Coronary artery (tissue), 2 donors: Measurements from ENCODE around the gene ZNF80.

Experiments
- DNase-seq: peaks from one replicate; pipeline ENCODE4 v3.0.0-alpha.2; 2017; ENCODE audit warnings: low spot score
- H3K27ac ChIP-seq, 2 donors: fragments of 200-600 bp; sonication (generic); one replicate each; pipeline ENCODE4 v1.5.1; 2016 to 2019
- H3K4me3 ChIP-seq: fragments of 200-600 bp; sonication (generic); 2 replicates; pipeline ENCODE4 v1.5.1; 2016; ENCODE audit warnings: mild to moderate bottlenecking, moderate library complexity
- CTCF ChIP-seq: fragments of 200-600 bp; sonication (generic); IDR thresholded peaks from one replicate; pipeline ENCODE4 v1.5.1; 2019; ENCODE audit warnings: antibody characterized with exemption

The ZNF80 gene

GRCh38 chr3:114234745-114235144 is 2.6 kb downstream of the ZNF80 start:
- TF ChIP-seq CTCF = no peak
- no peak overlapping the region for H3K4me3 ChIP-seq
- H3K27ac ChIP-seq = no peak overlapping the region
- no peak for DNase-seq

- Histone ChIP-seq H3K4me3 (no peak overlapping the region), H3K27ac (no peak overlapping the region)
- no peak for DNase-seq
- TF ChIP-seq CTCF = no peak
Measured at GRCh38 chr3:114231616-114232015, 5.8 kb downstream of the ZNF80 start.

GRCh38 chr3:114227076-114227475 is 10.3 kb downstream of the ZNF80 start:
- Histone ChIP-seq H3K4me3 (no peak overlapping the region), H3K27ac (no peak overlapping the region)
- DNase-seq = no peak
- no peak for TF ChIP-seq CTCF

GRCh38 chr3:114226313-114226712 is 11.1 kb downstream of the ZNF80 start:
- H3K4me3 ChIP-seq = no peak overlapping the region
- no peak overlapping the region for H3K27ac ChIP-seq
- no peak for TF ChIP-seq CTCF
- DNase-seq = no peak

- H3K27ac ChIP-seq = no peak overlapping the region
- TF ChIP-seq CTCF = no peak
Measured at GRCh38 chr3:114223143-114223542, 14.2 kb downstream of the ZNF80 start.

GRCh38 chr3:114221881-114222264 is 15.5 kb downstream of the ZNF80 start:
- Histone ChIP-seq H3K27ac (no peak overlapping the region), H3K4me3 (no peak overlapping the region)
- DNase-seq = no peak
- TF ChIP-seq CTCF = no peak

More at GRCh38 chr3:114223143-114223542, 14.2 kb downstream of the ZNF80 start:
- DNase-seq = no peak
- no peak overlapping the region for H3K4me3 ChIP-seq

GRCh38 chr3:114221165-114221880 is 16.1 kb downstream of the ZNF80 start:
- Histone ChIP-seq H3K4me3 (no peak overlapping the region), H3K27ac (no peak overlapping the region)
- no peak for TF ChIP-seq CTCF
- DNase-seq = no peak
